Osteoblast (primary cell): ENCODE results near the gene EXOSC6. TPM values are rescaled to one million over a fixed set of nuclear protein-coding genes. Genes with fewer than 3 reads are reported as not detected.
A peak's percentile ranks its signal among the peaks of the same experiment; 100 is the strongest.
"Not testable (repeated sequence)": the region's sequence is repeated elsewhere in the genome, so short reads cannot be mapped to it uniquely, and the experiment has no call there.

ENCODE experiments used
- DNase-seq: peaks from one replicate; pipeline ENCODE4 v3.0.0; 2011; ENCODE audit warnings: low spot score, mixed read lengths; ENCODE audit not compliant: insufficient read length; ENCODE audit errors: missing footprints
- H2AFZ ChIP-seq: 2 replicates; pipeline ENCODE4 v1.6.0; 2011; ENCODE audit warnings: mild to moderate bottlenecking, low read length
- H3K27ac ChIP-seq: 2 replicates; pipeline ENCODE4 v1.5.1; 2011; ENCODE audit warnings: mild to moderate bottlenecking, low read depth, low read length, moderate library complexity
- H3K27me3 ChIP-seq: 2 replicates; pipeline ENCODE4 v1.6.0; 2012; ENCODE audit warnings: mild to moderate bottlenecking, control low read depth, inconsistent platforms, low read length, moderate library complexity; ENCODE audit not compliant: insufficient read depth
- H3K36me3 ChIP-seq: 2 replicates; pipeline ENCODE4 v1.5.1; 2011; ENCODE audit warnings: mild to moderate bottlenecking, low read length, control low read depth, moderate library complexity; ENCODE audit not compliant: insufficient read depth
- H3K4me1 ChIP-seq: 2 replicates; pipeline ENCODE4 v1.5.1; 2011; ENCODE audit warnings: mild to moderate bottlenecking, low read length, control low read depth, moderate library complexity; ENCODE audit not compliant: insufficient read depth
- H3K4me2 ChIP-seq: 2 replicates; pipeline ENCODE4 v1.6.0; 2011; ENCODE audit warnings: mild to moderate bottlenecking, low read length; ENCODE audit not compliant: insufficient read depth
- H3K4me3 ChIP-seq: fragments of 200-600 bp; sonication (generic); 3 replicates; pipeline ENCODE4 v1.5.1; 2012; ENCODE audit warnings: mild to moderate bottlenecking, low read length, inconsistent platforms; ENCODE audit not compliant: insufficient read depth
- H3K79me2 ChIP-seq: 2 replicates; pipeline ENCODE4 v1.6.0; 2012; ENCODE audit warnings: mild to moderate bottlenecking, low read length, control low read depth, inconsistent platforms; ENCODE audit not compliant: insufficient read depth
- H3K9me3 ChIP-seq: 2 replicates; pipeline ENCODE4 v1.5.1; 2011; ENCODE audit warnings: low read depth, low read length, control low read depth
- H4K20me1 ChIP-seq: 2 replicates; pipeline ENCODE4 v1.6.0; 2012; ENCODE audit warnings: mild to moderate bottlenecking, low read length, control low read depth; ENCODE audit not compliant: insufficient read depth
- CTCF ChIP-seq: IDR thresholded peaks from 2 replicates; pipeline ENCODE4 v1.5.1; 2011; ENCODE audit warnings: mild to moderate bottlenecking, low read depth, low read length, moderate library complexity; ENCODE audit errors: extremely low read depth
- total RNA-seq: library from RNA; depleted of rRNA; stranded (reverse); fragments of >200 nt; gene quantifications from 2 replicates; pipeline ENCODE4 v1.2.3, GENCODE V29; 2012

The EXOSC6 gene
- total RNA-seq, 1 donor = 47.4 TPM

- H3K27me3 ChIP-seq = no peaks in the 10 kb centered on the region
- H3K36me3 ChIP-seq = no peaks in the 10 kb centered on the region
- H3K4me3 ChIP-seq = no peak overlapping the region
- no peak overlapping the region for H3K27ac ChIP-seq
- H3K9me3 ChIP-seq = no peaks in the 10 kb centered on the region
- peaks cover 12% of the 10 kb centered on the region for H3K4me1 ChIP-seq
- no peaks in the 10 kb centered on the region for H4K20me1 ChIP-seq
- no peak for TF ChIP-seq CTCF
- no peak overlapping the region for H3K4me2 ChIP-seq
- DNase-seq = no peak
- peaks cover 22% of the 10 kb centered on the region for H3K79me2 ChIP-seq
- H2AFZ ChIP-seq = no peak overlapping the region
Observed at GRCh38 chr16:70295634-70296033, 43.9 kb upstream of the EXOSC6 start.

GRCh38 chr16:70294385-70295025 lies 42.8 kb upstream of the EXOSC6 start:
- H3K36me3 ChIP-seq = no peaks in the 10 kb centered on the region
- H3K4me3 ChIP-seq = no peak overlapping the region
- H3K4me2 ChIP-seq = no peak overlapping the region
- no peaks in the 10 kb centered on the region for H3K27me3 ChIP-seq
- no peak for TF ChIP-seq CTCF
- peaks cover 13% of the 10 kb centered on the region for H3K4me1 ChIP-seq
- no peaks in the 10 kb centered on the region for H4K20me1 ChIP-seq
- no peak overlapping the region for H2AFZ ChIP-seq
- H3K27ac ChIP-seq = no peak overlapping the region
- peaks cover 12% of the 10 kb centered on the region for H3K79me2 ChIP-seq
- H3K9me3 ChIP-seq = no peaks in the 10 kb centered on the region
- DNase-seq = peak; percentile 41

GRCh38 chr16:70292148-70292547 lies 40.4 kb upstream of the EXOSC6 start:
- H2AFZ ChIP-seq, DNase-seq, H3K27me3 ChIP-seq, H3K27ac ChIP-seq, H3K4me3 ChIP-seq, H3K4me1 ChIP-seq, H3K36me3 ChIP-seq, H4K20me1 ChIP-seq, H3K4me2 ChIP-seq, H3K9me3 ChIP-seq: not testable (repeated sequence)
- H3K79me2 ChIP-seq = peaks cover 22% of the 10 kb centered on the region

- Histone ChIP-seq H4K20me1 (peaks cover 8% of the 10 kb centered on the region), H3K4me1 (peaks cover 9% of the 10 kb centered on the region), H3K9me3 (no peaks in the 10 kb centered on the region), H3K36me3 (peaks cover 2% of the 10 kb centered on the region), H3K27ac (no peak overlapping the region), H2AFZ (peak overlapping the region; percentile 48), H3K4me2 (no peak overlapping the region), H3K4me3 (no peak overlapping the region), H3K79me2 (peaks cover 28% of the 10 kb centered on the region), H3K27me3 (no peaks in the 10 kb centered on the region)
- no peak for TF ChIP-seq CTCF
- no peak for DNase-seq
Observed at GRCh38 chr16:70290949-70291519, 39.3 kb upstream of the EXOSC6 start.
